ENCODE results near the gene BUB3.

- no peak for TF ChIP-seq CEBPB (IDR thresholded peaks at IDR 0.05; ENCODE audit: low read depth, low read length)
- TF ChIP-seq CTCF (conservative IDR thresholded peaks at IDR 0.05; ENCODE audit: low read depth, low read length): no peak
- TF ChIP-seq POLR2A (IDR thresholded peaks at IDR 0.05; ENCODE audit: low read depth, low read length): no peak
- no peak for TF ChIP-seq RAD21 (IDR thresholded peaks at IDR 0.05; ENCODE audit: low read length)
- TF ChIP-seq USF2 (IDR thresholded peaks at IDR 0.05; ENCODE audit: low read depth, low read length): no peak
- TF ChIP-seq FOS (IDR thresholded peaks at IDR 0.05; ENCODE audit: low read depth, low read length): no peak
- no peak for TF ChIP-seq RFX5 (IDR thresholded peaks at IDR 0.05; ENCODE audit: low read depth, low read length)
- TF ChIP-seq ELK1 (IDR thresholded peaks at IDR 0.05; ENCODE audit: borderline replicate concordance, low read depth, low read length): no peak
- no peak for TF ChIP-seq MAFK (IDR thresholded peaks at IDR 0.05; ENCODE audit: low read depth, low read length)
- TF ChIP-seq BHLHE40 (IDR thresholded peaks at IDR 0.05; ENCODE audit: low read depth, low read length): no peak
- TF ChIP-seq MXI1 (IDR thresholded peaks at IDR 0.05; ENCODE audit: borderline replicate concordance, low read depth, low read length): no peak
- no peak for TF ChIP-seq RCOR1 (IDR thresholded peaks at IDR 0.05; ENCODE audit: insufficient replicate concordance, low read length)
Observed at GRCh38 chr10:123140983-123141390, 13.2 kb upstream of the BUB3 start.

Measured in IMR-90 (cell line).